OCI-LY1 (cell line): ENCODE measurements around the gene DNAAF1.

ENCODE experiments used
- H2AFZ ChIP-seq: fragments of 200-600 bp; sonication (generic), shearing (Covaris generic); 2 replicates; pipeline ENCODE4 v1.6.0; 2014; ENCODE audit warnings: antibody characterized with exemption, mild to moderate bottlenecking, low read length
- H3F3A ChIP-seq: fragments of 200-600 bp; sonication (generic), shearing (Covaris generic); 2 replicates; pipeline ENCODE4 v1.6.0; 2014; ENCODE audit warnings: mild to moderate bottlenecking, antibody characterized with exemption, low read length, moderate library complexity; ENCODE audit not compliant: insufficient read depth
- H3K27ac ChIP-seq: fragments of 200-600 bp; sonication (generic); 2 replicates; pipeline ENCODE4 v1.5.1; 2014; ENCODE audit warnings: low read length, mixed run types, mild to moderate bottlenecking, low read depth; ENCODE audit not compliant: poor library complexity, severe bottlenecking
- H3K27me3 ChIP-seq: fragments of 200-600 bp; sonication (generic); 2 replicates; pipeline ENCODE4 v1.6.0; 2014; ENCODE audit warnings: antibody characterized with exemption, mild to moderate bottlenecking, low read length, moderate library complexity; ENCODE audit not compliant: insufficient read depth
- H3K36me3 ChIP-seq: fragments of 200-600 bp; sonication (generic); 2 replicates; pipeline ENCODE4 v1.6.1; 2014; ENCODE audit warnings: mild to moderate bottlenecking, antibody characterized with exemption, low read length, moderate library complexity, mixed read lengths; ENCODE audit not compliant: insufficient read depth
- H3K4me1 ChIP-seq: fragments of 200-600 bp; sonication (generic); 2 replicates; pipeline ENCODE4 v1.5.1; 2014; ENCODE audit warnings: mild to moderate bottlenecking, low read length, moderate library complexity; ENCODE audit not compliant: insufficient read depth, severe bottlenecking
- H3K4me2 ChIP-seq: fragments of 200-600 bp; sonication (generic), shearing (Covaris generic); 2 replicates; pipeline ENCODE4 v1.6.1; 2014; ENCODE audit warnings: low read length
- H3K4me3 ChIP-seq: fragments of 200-600 bp; sonication (generic); 2 replicates; pipeline ENCODE4 v1.5.1; 2014; ENCODE audit warnings: low read length, low read depth, mild to moderate bottlenecking, mixed read lengths; ENCODE audit not compliant: poor library complexity, severe bottlenecking
- H3K79me2 ChIP-seq: fragments of 200-600 bp; shearing (Covaris generic); 2 replicates; pipeline ENCODE4 v1.6.1; 2016; ENCODE audit warnings: mixed run types, low read length, mixed read lengths; ENCODE audit not compliant: insufficient read depth
- H3K9ac ChIP-seq: fragments of 200-600 bp; sonication (generic), shearing (Covaris generic); 2 replicates; pipeline ENCODE4 v1.6.1; 2014; ENCODE audit warnings: mild to moderate bottlenecking, low read length, mixed read lengths
- H3K9me2 ChIP-seq: fragments of 200-600 bp; sonication (generic), shearing (Covaris generic); 2 replicates; pipeline ENCODE4 v1.6.1; 2014; ENCODE audit warnings: low read depth, mild to moderate bottlenecking, low read length, mixed read lengths
- H3K9me3 ChIP-seq: fragments of 200-600 bp; shearing (Covaris generic); 2 replicates; pipeline ENCODE4 v1.6.1; 2014; ENCODE audit warnings: low read length, mixed read lengths
- H4K20me1 ChIP-seq: fragments of 200-600 bp; sonication (generic), shearing (Covaris generic); 2 replicates; pipeline ENCODE4 v1.6.0; 2016; ENCODE audit warnings: mild to moderate bottlenecking, low read length; ENCODE audit not compliant: insufficient read depth
- EZH2 ChIP-seq: fragments of 200-600 bp; sonication (generic), shearing (Covaris generic); IDR thresholded peaks from 2 replicates; pipeline ENCODE4 v1.8.0; 2017; ENCODE audit warnings: borderline replicate concordance, mixed run types, mild to moderate bottlenecking, antibody characterized with exemption, low read length, moderate library complexity, mixed read lengths
- TF ChIP-seq, protein P1 (sequence below): fragments of 200-600 bp; sonication (generic), shearing (Covaris generic); IDR thresholded peaks from 2 replicates; pipeline ENCODE4 v1.5.1; 2017; ENCODE audit warnings: mild to moderate bottlenecking, antibody characterized with exemption, low read length, moderate library complexity, mixed read lengths

The DNAAF1 gene

DNA sequence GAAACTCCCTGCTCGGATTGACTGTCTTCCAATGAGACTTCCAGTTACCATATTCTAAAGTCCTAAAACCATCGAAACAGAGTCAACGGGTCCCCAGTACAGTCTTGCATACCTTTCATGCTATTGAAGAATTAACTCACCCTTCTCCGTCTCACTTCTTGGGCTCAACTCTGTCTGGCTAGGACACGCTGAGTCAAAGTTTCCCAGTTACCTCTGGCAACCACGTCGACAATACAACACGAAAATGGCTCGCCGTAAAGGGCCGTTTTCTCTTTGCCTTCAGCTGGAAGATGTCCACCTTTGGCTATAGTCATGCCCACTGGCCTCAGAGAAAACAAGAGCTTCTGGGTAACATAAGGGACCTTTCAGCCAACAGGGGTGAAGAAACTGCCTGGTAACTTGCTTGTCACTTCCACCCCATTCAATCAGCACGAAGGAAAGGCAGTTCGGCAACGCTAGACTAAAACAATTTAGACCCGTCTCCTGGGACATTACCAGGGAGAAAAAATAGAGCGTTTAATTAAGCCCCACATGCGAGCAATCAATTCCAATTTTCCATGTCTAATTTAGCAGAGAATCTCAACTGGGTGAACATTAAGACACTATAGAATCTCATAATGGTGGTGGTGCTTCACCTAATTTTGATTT is 73.2 kb downstream of the DNAAF1 start:
- Histone ChIP-seq H3K27me3 (0 out of 2 replicates have a peak, but pooled peaks cover 16% of the 10 kb centered on the region), H3K27ac (no peak overlapping the region), H3K79me2 (no peaks in the 10 kb centered on the region), H3K4me3 (no peak overlapping the region), H2AFZ (no peak overlapping the region), H3K9me2 (no peaks in the 10 kb centered on the region), H3K36me3 (no peaks in the 10 kb centered on the region), H3K9ac (no peak overlapping the region), H3F3A (no peaks in the 10 kb centered on the region), H4K20me1 (no peaks in the 10 kb centered on the region), H3K9me3 (no peaks in the 10 kb centered on the region), H3K4me1 (no peaks in the 10 kb centered on the region), H3K4me2 (no peak overlapping the region)
- TF ChIP-seq, protein P1, sequence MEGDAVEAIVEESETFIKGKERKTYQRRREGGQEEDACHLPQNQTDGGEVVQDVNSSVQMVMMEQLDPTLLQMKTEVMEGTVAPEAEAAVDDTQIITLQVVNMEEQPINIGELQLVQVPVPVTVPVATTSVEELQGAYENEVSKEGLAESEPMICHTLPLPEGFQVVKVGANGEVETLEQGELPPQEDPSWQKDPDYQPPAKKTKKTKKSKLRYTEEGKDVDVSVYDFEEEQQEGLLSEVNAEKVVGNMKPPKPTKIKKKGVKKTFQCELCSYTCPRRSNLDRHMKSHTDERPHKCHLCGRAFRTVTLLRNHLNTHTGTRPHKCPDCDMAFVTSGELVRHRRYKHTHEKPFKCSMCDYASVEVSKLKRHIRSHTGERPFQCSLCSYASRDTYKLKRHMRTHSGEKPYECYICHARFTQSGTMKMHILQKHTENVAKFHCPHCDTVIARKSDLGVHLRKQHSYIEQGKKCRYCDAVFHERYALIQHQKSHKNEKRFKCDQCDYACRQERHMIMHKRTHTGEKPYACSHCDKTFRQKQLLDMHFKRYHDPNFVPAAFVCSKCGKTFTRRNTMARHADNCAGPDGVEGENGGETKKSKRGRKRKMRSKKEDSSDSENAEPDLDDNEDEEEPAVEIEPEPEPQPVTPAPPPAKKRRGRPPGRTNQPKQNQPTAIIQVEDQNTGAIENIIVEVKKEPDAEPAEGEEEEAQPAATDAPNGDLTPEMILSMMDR = no peak
- TF ChIP-seq EZH2 = no peak

DNA sequence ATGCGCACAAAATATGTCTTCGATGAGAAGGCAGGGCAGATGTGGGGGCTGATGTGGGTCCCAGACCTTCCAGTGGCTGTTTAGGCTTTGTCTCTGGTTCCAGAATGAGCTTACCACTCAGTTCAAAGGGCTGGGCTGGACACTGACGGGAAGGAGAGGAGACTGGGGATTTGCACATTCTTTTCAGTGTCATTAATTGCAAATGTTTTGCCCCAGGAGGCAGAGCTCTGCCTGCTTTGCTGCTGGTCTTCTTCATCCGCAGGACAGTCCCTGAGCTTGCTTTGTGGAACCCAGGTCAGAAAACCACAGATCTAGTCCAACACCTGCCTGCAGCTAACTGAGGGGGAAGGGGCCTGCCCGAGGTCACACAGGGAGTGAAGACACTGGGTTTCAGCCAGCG is 73.8 kb downstream of the DNAAF1 start:
- H2AFZ ChIP-seq = no peak overlapping the region
- no peaks in the 10 kb centered on the region for H3K79me2 ChIP-seq
- no peaks in the 10 kb centered on the region for H4K20me1 ChIP-seq
- no peaks in the 10 kb centered on the region for H3K4me1 ChIP-seq
- no peak overlapping the region for H3K27ac ChIP-seq
- TF ChIP-seq, protein P1 = no peak
- no peak for TF ChIP-seq EZH2
- no peaks in the 10 kb centered on the region for H3K36me3 ChIP-seq
- H3K27me3 ChIP-seq = peaks cover 16% of the 10 kb centered on the region; the same call in 1 of the 2 replicates
- H3F3A ChIP-seq = no peaks in the 10 kb centered on the region
- no peaks in the 10 kb centered on the region for H3K9me3 ChIP-seq
- no peak overlapping the region for H3K4me3 ChIP-seq
- no peak overlapping the region for H3K4me2 ChIP-seq
- no peaks in the 10 kb centered on the region for H3K9me2 ChIP-seq
- no peak overlapping the region for H3K9ac ChIP-seq

DNA sequence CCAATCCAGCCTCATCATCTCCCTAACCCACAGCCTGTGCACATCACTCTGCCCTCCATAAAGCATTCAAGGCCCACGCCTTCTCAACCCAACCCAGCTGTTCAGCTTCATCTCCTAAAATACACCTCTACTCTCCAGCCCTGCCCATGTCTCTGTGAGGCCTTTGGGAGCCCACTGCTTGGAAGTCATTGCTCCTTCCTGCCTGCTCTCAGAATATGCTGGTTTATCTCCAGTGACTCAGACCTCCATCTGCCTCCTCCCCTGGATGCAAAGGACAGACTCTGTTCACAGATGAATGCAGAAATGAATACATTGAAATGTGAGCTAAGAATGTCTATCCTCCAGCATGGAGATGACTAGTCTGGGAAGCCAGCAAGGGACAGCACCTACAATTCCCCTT is 75.7 kb downstream of the DNAAF1 start:
- Histone ChIP-seq H3F3A (no peaks in the 10 kb centered on the region), H2AFZ (no peak overlapping the region), H4K20me1 (no peaks in the 10 kb centered on the region), H3K4me3 (no peak overlapping the region), H3K4me1 (no peaks in the 10 kb centered on the region), H3K27me3 (peaks cover 5% of the 10 kb centered on the region; the same call in 1 of the 2 replicates), H3K9ac (no peak overlapping the region), H3K4me2 (no peak overlapping the region), H3K9me3 (no peaks in the 10 kb centered on the region), H3K36me3 (no peaks in the 10 kb centered on the region), H3K9me2 (no peaks in the 10 kb centered on the region), H3K27ac (no peak overlapping the region), H3K79me2 (no peaks in the 10 kb centered on the region)
- no peak for TF ChIP-seq EZH2
- TF ChIP-seq, protein P1 = no peak
